ENCODE measurements around the gene MOGAT1. TPM values are rescaled to one million over a fixed set of nuclear protein-coding genes. Genes with fewer than 3 reads are reported as not detected.
"Not testable (repeated sequence)": the region's sequence is repeated elsewhere in the genome, so short reads cannot be mapped to it uniquely, and the experiment has no call there.

The MOGAT1 gene
- total RNA-seq, 1 donor from 2014 or later: 102 TPM

DNA sequence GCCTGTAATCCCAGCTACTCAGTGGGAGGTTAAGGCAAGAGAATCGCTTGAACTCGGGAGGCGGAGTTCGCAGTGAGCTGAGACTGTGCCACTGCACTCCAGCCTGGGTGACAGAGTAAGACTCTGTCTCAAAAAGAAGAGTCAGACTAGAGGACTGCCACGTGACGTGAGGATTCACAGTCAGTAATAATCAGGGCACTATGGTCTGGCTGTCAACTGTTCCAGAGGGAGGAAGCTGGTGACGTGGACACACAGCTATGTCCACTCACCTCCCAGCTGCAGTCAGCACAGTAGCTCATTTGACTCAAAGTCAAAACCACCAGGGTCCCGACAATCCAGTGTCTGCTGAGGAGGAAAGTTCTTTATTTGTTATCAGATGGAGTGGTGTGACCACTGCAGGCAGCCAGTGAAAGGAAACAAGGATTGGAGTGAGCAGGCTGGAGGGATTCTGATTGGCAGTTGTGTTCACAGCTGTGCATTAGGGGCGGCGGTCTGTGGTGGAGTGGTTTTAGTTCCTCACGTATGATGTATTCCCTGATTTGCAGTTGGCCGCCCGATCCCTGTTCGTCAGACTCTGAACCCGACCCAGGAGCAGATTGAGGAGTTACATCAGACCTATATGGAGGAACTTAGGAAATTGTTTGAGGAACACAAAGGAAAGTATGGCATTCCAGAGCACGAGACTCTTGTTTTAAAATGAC is 37.9 kb downstream of the MOGAT1 start:
- no peak for DNase-seq (ENCODE audit: low spot score)

DNA sequence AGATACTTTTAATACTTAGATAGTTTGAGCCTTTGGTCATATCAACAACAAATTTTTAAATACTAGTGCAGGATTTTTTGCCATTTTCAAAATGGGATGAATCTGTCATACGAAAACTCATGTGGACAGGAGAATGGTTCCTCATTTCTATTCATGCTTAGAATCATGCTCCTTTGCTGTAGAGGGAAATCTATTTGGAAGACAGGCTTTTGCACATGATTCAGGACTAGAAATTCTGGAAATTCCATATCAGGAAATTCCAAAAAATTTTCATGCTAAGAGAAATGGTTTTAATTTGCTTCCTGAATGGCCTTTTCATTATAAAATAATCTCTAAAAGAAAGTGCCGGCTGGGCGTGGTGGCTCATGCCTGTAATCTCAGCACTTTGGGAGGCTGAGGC is 39.3 kb downstream of the MOGAT1 start:
- no peak for DNase-seq (ENCODE audit: low spot score)

DNA sequence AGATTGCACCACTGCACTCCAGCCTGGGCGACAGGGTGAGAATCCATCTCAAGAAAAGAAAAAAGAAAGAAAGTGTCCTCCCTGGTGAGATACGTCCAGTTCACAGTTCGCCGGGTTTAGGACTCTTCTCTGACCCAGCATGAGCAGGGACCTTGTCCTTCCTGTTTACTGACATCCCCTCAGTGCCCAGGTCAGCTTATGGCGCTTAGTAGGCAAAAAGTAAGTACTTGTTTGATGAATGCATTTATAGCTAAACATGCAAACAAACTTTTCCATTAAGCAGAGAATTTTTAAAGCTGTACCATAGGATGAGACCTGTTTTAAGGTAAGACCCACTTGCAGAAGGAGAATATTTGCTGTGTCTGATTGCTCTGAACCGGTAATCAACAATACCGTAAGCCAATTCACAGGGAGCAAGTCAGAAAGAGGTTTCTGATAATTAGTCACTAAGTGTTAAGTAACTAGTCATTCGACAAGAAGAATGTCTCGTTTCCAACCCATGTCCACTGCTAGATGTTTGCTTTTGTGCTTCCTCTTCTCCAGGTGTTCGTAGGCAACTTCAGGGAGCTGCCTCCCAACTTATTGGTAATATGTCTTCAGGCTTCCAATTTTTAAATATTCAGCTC is 40.0 kb downstream of the MOGAT1 start:
- DNase-seq (ENCODE audit: low spot score): no peak

GRCh38 chr2:222713002-222713401 is 41.5 kb downstream of the MOGAT1 start:
- no peak for DNase-seq (ENCODE audit: low spot score)

- DNase-seq (ENCODE audit: low spot score): no peak
These were observed 43.1 kb downstream of the MOGAT1 start for GRCh38 chr2:222714361-222715241.

DNA sequence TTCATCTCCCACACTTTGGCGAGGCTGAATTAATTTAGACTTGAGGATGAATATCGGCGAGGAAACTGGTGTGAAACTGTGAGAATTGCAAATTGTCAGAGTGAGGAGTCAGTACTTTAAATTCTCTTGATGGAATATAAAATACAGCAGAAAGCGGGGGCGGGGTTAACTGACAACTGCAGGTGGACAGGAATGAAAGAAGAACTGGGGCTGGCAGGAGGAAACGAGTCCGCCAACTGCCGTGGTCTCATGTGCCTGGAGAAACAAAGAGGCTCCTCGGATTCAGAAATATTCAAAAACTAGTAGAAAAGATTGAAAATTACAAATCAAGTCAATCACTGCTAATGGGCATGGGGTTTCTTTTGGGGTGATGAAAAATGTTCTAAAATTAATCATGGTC is 44.3 kb downstream of the MOGAT1 start:
- DNase-seq (ENCODE audit: low spot score): no peak

- DNase-seq (ENCODE audit: low spot score): not testable (repeated sequence)
These were observed 48.3 kb downstream of the MOGAT1 start for GRCh38 chr2:222719787-222720186.

- DNase-seq (ENCODE audit: low spot score): not testable (repeated sequence)
These were observed 50.1 kb downstream of the MOGAT1 start for GRCh38 chr2:222721597-222721996.

- DNase-seq (ENCODE audit: low spot score): no peak
These were observed 51.0 kb downstream of the MOGAT1 start for GRCh38 chr2:222722327-222722946.

- DNase-seq (ENCODE audit: low spot score): no peak
These were observed 52.8 kb downstream of the MOGAT1 start for GRCh38 chr2:222724208-222724607.

DNA sequence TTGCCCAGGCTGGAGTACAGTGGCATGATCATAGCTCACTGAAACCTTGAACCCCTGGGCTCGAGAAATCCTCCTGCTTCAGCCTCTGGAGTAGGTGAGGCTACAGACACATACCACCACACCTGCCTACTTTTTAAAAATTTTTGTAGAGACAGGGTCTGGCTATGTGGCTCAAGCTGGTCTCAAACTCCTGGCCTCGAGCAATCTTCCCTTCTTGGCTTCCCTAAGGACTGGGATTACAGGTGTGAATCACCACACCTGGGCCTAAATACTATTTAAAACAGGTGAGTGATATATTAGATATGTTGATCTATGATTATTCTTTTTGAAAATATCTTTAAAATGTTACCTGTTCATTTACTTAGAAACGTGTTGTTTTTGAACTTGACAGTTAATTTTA is 57.2 kb downstream of the MOGAT1 start:
- DNase-seq (ENCODE audit: low spot score): no peak

DNA sequence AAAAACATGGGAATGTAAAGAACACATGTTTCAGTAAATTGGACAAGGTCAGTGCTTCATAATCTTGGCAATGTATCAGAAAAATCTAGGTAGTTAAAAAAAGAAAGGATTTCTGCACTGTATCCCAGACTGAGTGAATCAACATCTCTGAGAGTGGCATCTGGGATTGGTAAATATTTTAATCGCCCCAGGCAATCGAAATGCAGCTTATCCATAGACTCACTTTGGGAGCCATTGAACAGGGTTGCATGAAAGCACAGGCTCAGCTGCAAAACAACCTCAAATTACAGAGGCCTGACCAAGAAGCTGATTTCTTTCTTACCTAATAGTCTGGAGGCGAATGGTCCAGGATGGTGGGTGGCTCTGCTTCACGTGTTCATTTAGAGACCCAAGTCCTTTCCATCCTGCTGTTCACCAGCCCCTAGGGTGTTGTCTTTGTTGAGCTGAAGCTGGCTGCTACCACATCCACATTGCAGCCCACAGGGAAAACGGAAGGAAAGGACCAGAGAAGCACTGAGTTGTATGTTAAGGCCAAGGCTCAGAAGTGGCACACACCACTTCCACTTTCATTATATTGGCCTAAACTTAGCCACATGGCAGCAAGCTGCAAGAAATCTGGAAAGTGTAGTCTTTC is 59.0 kb downstream of the MOGAT1 start:
- DNase-seq (ENCODE audit: low spot score): no peak

DNA sequence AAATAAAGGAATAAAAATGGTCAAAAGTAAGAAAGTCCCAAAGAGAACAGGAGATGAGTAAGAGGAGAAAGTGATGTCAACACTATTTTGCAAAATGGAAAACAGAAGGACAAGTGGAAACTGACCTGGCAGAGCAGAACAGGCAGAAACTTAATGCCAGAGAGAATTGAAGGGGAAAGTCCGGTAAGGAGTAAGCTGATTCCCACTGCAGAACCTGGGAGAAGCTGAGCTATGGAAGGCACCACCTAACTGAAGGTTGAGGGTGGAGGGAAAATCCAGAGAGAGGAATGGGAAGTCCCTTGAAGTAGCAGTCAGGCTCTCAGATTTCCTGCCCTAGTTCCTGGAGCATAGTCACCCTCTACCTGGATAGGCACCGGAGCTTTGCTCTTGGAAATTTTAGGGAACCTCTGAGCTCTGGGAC is 59.8 kb downstream of the MOGAT1 start:
- DNase-seq (ENCODE audit: low spot score): no peak

DNA sequence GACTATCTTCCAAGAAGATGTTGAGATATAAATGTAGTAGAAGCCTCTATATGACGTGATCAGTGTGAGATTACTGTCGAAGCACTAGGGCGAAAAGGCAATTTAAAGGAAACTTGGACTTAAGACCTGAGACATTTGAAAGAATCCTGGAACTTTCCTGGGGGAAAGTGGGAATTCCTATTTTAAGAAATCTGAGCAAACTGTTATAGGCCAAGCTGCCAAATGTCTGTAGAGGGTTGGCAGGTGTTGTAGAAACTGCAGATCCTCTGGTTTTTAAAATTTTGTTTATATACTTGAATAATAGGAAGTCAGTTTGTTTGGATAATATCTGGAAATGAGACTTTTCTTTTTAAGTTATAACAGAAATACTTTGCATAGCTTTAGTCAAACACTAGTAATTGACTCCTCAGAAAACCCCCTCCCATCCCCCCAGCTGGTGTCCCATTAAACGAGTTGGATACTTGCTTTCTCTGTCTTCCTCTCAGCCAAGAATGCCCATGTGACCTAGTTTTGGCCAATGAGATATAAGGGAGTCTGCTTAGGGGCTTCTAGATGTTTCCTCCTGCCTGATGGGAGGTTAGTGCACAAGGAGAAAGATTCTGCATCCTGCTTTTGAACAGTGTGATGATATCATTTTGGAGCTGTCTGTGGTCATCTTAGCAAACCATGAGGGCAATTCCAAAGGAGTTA is 61.2 kb downstream of the MOGAT1 start:
- no peak for DNase-seq (ENCODE audit: low spot score)

DNA sequence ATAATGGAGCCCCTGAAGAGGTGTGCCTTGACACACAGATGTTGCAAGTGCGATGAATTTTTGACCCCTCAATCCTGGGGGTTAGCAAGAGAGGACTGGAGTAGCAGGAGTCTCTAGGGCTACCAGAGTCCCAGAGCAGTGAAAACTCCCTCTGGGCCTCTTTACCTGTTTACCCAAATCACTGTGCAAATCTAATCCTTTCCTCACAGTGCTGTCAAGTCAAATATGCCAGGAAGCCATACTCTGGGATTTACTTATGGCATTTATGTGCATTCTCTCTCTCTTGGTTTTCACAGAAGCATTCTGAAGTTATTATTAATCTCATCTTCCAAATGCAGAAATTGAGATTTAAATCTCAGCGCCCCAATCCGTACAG is 62.0 kb downstream of the MOGAT1 start:
- no peak for DNase-seq (ENCODE audit: low spot score)

- DNase-seq (ENCODE audit: low spot score): peak; percentile 32
These were observed 62.6 kb downstream of the MOGAT1 start for GRCh38 chr2:222733846-222734702.

DNA sequence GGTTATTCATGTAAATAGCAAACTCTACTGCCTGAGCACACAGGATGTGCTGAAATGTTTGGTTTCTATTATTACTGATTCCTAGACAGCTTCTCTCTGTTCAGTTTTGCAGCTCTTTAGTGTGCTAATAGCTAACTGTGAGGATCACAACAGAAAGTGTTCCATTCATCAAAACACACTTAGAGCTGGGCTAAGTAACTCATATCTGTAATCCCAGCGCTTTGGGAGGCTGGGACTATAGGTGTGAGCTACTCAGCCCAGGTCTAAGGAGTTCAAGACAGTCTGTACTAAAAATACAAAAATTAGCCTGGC is 63.2 kb downstream of the MOGAT1 start:
- no peak for DNase-seq (ENCODE audit: low spot score)

DNA sequence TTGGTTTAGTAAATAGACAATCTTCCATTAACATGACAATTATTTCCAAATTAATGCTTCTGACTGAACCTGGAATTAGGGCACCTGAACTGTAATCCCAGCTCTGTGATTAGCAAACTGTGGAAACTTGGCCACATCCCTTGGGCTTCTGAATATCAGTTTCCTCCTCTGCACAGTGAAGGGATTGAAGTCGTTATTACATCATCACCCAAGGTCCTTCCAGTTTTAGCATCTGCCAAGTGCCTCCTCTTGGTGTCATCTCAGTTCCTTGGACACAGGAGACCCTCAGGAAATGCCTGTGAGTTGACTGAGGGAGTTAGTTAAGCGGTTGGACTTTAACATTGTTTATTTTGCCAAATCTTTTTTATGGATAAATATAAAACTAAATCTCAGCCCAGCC is 64.8 kb downstream of the MOGAT1 start:
- no peak for DNase-seq (ENCODE audit: low spot score)

GRCh38 chr2:222736924-222737323 is 65.5 kb downstream of the MOGAT1 start:
- DNase-seq (ENCODE audit: low spot score): no peak

GRCh38 chr2:222738312-222738711 is 66.9 kb downstream of the MOGAT1 start:
- DNase-seq (ENCODE audit: low spot score): no peak

Measured in mucosa of gallbladder (tissue), 1 donor.